OCI-LY1 (cell line): ENCODE results near the gene DPH7.
"Not testable (repeated sequence)": the region's sequence is repeated elsewhere in the genome, so short reads cannot be mapped to it uniquely, and the experiment has no call there.

Experiments
- H2AFZ ChIP-seq: fragments of 200-600 bp; sonication (generic), shearing (Covaris generic); 2 replicates; pipeline ENCODE4 v1.6.0; 2014; ENCODE audit warnings: antibody characterized with exemption, mild to moderate bottlenecking, low read length
- H3F3A ChIP-seq: fragments of 200-600 bp; sonication (generic), shearing (Covaris generic); 2 replicates; pipeline ENCODE4 v1.6.0; 2014; ENCODE audit warnings: mild to moderate bottlenecking, antibody characterized with exemption, low read length, moderate library complexity; ENCODE audit not compliant: insufficient read depth
- H3K27ac ChIP-seq: fragments of 200-600 bp; sonication (generic); 2 replicates; pipeline ENCODE4 v1.5.1; 2014; ENCODE audit warnings: low read length, mixed run types, mild to moderate bottlenecking, low read depth; ENCODE audit not compliant: poor library complexity, severe bottlenecking
- H3K27me3 ChIP-seq: fragments of 200-600 bp; sonication (generic); 2 replicates; pipeline ENCODE4 v1.6.0; 2014; ENCODE audit warnings: antibody characterized with exemption, mild to moderate bottlenecking, low read length, moderate library complexity; ENCODE audit not compliant: insufficient read depth
- H3K36me3 ChIP-seq: fragments of 200-600 bp; sonication (generic); 2 replicates; pipeline ENCODE4 v1.6.1; 2014; ENCODE audit warnings: mild to moderate bottlenecking, antibody characterized with exemption, low read length, moderate library complexity, mixed read lengths; ENCODE audit not compliant: insufficient read depth
- H3K4me1 ChIP-seq: fragments of 200-600 bp; sonication (generic); 2 replicates; pipeline ENCODE4 v1.5.1; 2014; ENCODE audit warnings: mild to moderate bottlenecking, low read length, moderate library complexity; ENCODE audit not compliant: insufficient read depth, severe bottlenecking
- H3K4me2 ChIP-seq: fragments of 200-600 bp; sonication (generic), shearing (Covaris generic); 2 replicates; pipeline ENCODE4 v1.6.1; 2014; ENCODE audit warnings: low read length
- H3K4me3 ChIP-seq: fragments of 200-600 bp; sonication (generic); 2 replicates; pipeline ENCODE4 v1.5.1; 2014; ENCODE audit warnings: low read length, low read depth, mild to moderate bottlenecking, mixed read lengths; ENCODE audit not compliant: poor library complexity, severe bottlenecking
- H3K79me2 ChIP-seq: fragments of 200-600 bp; shearing (Covaris generic); 2 replicates; pipeline ENCODE4 v1.6.1; 2016; ENCODE audit warnings: mixed run types, low read length, mixed read lengths; ENCODE audit not compliant: insufficient read depth
- H3K9ac ChIP-seq: fragments of 200-600 bp; sonication (generic), shearing (Covaris generic); 2 replicates; pipeline ENCODE4 v1.6.1; 2014; ENCODE audit warnings: mild to moderate bottlenecking, low read length, mixed read lengths
- H3K9me2 ChIP-seq: fragments of 200-600 bp; sonication (generic), shearing (Covaris generic); 2 replicates; pipeline ENCODE4 v1.6.1; 2014; ENCODE audit warnings: low read depth, mild to moderate bottlenecking, low read length, mixed read lengths
- H3K9me3 ChIP-seq: fragments of 200-600 bp; shearing (Covaris generic); 2 replicates; pipeline ENCODE4 v1.6.1; 2014; ENCODE audit warnings: low read length, mixed read lengths
- H4K20me1 ChIP-seq: fragments of 200-600 bp; sonication (generic), shearing (Covaris generic); 2 replicates; pipeline ENCODE4 v1.6.0; 2016; ENCODE audit warnings: mild to moderate bottlenecking, low read length; ENCODE audit not compliant: insufficient read depth
- EZH2 ChIP-seq: fragments of 200-600 bp; sonication (generic), shearing (Covaris generic); IDR thresholded peaks from 2 replicates; pipeline ENCODE4 v1.8.0; 2017; ENCODE audit warnings: borderline replicate concordance, mixed run types, mild to moderate bottlenecking, antibody characterized with exemption, low read length, moderate library complexity, mixed read lengths
- TF ChIP-seq, protein P1 (sequence below): fragments of 200-600 bp; sonication (generic), shearing (Covaris generic); IDR thresholded peaks from 2 replicates; pipeline ENCODE4 v1.5.1; 2017; ENCODE audit warnings: mild to moderate bottlenecking, antibody characterized with exemption, low read length, moderate library complexity, mixed read lengths

Gene DPH7

DNA sequence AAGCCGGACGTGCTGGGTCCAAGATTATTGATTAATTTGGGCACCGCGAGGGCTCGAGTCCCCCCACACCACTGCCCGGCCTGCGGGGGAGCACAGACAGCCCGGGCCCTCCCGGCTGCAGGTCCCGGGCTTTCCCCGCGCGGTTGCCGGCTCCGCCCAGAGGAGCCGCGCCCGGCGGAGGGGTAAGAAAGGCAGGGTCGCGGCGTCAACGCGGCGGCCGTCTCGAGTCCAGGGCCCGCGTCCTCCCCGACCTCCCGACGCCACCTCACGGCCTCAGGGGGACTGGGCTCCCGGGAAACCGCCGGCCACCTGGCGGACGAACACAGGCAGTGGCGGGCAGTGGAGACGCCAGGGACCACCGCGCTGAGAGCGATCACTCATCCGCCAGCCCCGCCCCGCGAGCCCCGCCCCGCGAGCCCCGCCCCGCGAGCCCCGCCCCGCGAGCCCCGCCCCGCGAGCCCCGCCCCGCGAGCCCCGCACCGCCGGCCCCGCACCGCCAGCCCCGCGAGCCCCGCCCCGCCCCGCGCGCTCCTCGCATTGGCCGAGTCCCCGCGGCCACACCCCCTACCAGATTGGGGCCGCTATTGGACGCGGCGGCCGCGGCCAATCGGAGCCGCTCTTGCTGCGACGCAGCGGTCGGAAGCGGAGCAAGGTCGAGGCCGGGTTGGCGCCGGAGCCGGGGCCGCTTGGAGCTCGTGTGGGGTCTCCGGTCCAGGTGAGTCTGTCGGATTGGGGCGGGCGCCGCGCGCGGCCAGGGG lies 27.3 kb downstream of the DPH7 start, which contains the start of gene MRPL41:
Gene MRPL41, plus strand, starts transcription at position 616 of the 758 bp plus-strand sequence. CDS start 203 bp downstream, outside the sequence.
- Histone ChIP-seq H3K79me2 (no peaks in the 10 kb centered on the region), H3K4me3 (peak within 1 kb of the TSS; percentile 76), H3K4me2 (peak within 1 kb of the TSS; percentile 86), H3K9ac (peak within 1 kb of the TSS; percentile 85), H3F3A (no peaks in the 10 kb centered on the region), H3K27me3 (no peaks in the 10 kb centered on the region), H4K20me1 (no peaks in the 10 kb centered on the region), H3K9me3 (no peaks in the 10 kb centered on the region), H3K27ac (peak within 1 kb of the TSS; percentile 51), H3K4me1 (peaks cover 19% of the 10 kb centered on the region), H3K36me3 (peaks cover 28% of the 10 kb centered on the region), H3K9me2 (no peaks in the 10 kb centered on the region), H2AFZ (no peak within 1 kb of the TSS)
- TF ChIP-seq, protein P1, sequence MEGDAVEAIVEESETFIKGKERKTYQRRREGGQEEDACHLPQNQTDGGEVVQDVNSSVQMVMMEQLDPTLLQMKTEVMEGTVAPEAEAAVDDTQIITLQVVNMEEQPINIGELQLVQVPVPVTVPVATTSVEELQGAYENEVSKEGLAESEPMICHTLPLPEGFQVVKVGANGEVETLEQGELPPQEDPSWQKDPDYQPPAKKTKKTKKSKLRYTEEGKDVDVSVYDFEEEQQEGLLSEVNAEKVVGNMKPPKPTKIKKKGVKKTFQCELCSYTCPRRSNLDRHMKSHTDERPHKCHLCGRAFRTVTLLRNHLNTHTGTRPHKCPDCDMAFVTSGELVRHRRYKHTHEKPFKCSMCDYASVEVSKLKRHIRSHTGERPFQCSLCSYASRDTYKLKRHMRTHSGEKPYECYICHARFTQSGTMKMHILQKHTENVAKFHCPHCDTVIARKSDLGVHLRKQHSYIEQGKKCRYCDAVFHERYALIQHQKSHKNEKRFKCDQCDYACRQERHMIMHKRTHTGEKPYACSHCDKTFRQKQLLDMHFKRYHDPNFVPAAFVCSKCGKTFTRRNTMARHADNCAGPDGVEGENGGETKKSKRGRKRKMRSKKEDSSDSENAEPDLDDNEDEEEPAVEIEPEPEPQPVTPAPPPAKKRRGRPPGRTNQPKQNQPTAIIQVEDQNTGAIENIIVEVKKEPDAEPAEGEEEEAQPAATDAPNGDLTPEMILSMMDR = peak; percentile 34; the same call in 1 of the 2 replicates
- no peak for TF ChIP-seq EZH2

DNA sequence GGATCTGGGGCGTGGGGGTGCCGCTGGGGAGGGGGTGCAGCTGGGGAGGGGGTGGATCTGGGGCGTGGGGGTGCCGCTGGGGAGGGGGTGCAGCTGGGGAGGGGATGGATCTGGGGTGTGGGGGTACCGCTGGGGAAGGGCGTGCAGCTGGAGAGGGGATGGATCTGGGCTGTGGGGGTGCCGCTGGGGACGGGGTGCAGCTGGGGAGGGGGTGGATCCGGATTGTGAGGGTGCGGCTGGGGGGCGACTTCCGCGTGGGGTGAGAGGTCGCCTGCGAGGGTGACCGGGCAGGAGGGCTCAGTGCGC lies 27.8 kb downstream of the DPH7 start:
- Histone ChIP-seq H3K4me3 (peak overlapping the region; percentile 70), H3K4me1 (peaks cover 19% of the 10 kb centered on the region), H3K27ac (peak overlapping the region; percentile 27), H3K4me2 (peak overlapping the region; percentile 86), H3K9ac (peak overlapping the region; percentile 68), H3K36me3 (peaks cover 23% of the 10 kb centered on the region)
- not testable (repeated sequence) for H4K20me1 ChIP-seq, H3K79me2 ChIP-seq, H2AFZ ChIP-seq, H3K9me3 ChIP-seq, H3F3A ChIP-seq, H3K9me2 ChIP-seq, H3K27me3 ChIP-seq

DNA sequence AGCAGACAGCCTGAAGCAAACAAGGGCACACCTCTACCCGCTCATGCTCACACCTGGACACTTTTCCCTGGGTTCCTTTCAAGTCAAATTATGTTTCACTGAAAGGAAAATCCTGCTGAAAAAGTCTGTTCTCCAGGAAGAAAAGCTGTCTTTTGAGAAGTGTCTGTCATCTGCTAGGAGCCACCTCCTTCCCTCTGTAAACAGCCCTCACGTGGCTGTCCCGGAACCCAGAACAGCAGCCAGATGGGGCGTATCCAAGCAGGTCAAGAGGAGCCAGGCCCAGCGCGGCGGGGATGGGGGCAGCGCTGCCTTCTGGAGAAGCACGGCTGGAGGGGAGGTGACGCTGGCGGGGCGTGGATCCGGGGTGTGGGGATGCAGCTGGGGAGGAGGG lies 28.5 kb downstream of the DPH7 start, which contains the start of gene PNPLA7:
Gene PNPLA7, minus strand, starts transcription at position 172 of the 391 bp plus-strand sequence. CDS start 205 bp downstream, outside the sequence.
- Histone ChIP-seq H3F3A (no peaks in the 10 kb centered on the region), H3K9ac (peak within 1 kb of the TSS; percentile 68), H4K20me1 (no peaks in the 10 kb centered on the region), H3K36me3 (peaks cover 16% of the 10 kb centered on the region), H3K9me2 (no peaks in the 10 kb centered on the region), H3K27ac (peak within 1 kb of the TSS; percentile 73), H3K79me2 (no peaks in the 10 kb centered on the region), H3K4me3 (peak within 1 kb of the TSS; percentile 70), H3K4me1 (peaks cover 19% of the 10 kb centered on the region), H3K27me3 (no peaks in the 10 kb centered on the region), H3K4me2 (peak within 1 kb of the TSS; percentile 86), H2AFZ (no peak within 1 kb of the TSS), H3K9me3 (no peaks in the 10 kb centered on the region)
- TF ChIP-seq, protein P1 = no peak
- TF ChIP-seq EZH2 = no peak
